CD14-positive monocyte (primary cell): ENCODE results near the gene SNX13. TPM values are rescaled to one million over a fixed set of nuclear protein-coding genes. Genes with fewer than 3 reads are reported as not detected.

Experiments used
- DNase-seq, 3 donors: peaks; one replicate each; pipeline ENCODE4 v3.0.0-alpha.2; 2011 to 2022
- H2AFZ ChIP-seq: 2 replicates; pipeline ENCODE4 v1.6.0; 2012; ENCODE audit warnings: mild to moderate bottlenecking, low read depth, low read length, inconsistent platforms; ENCODE audit not compliant: insufficient read depth, poor library complexity, severe bottlenecking
- H3K27ac ChIP-seq, 2 donors: 1 replicate in 1 of 2; 2 replicates in 1 of 2; pipeline ENCODE4 v1.5.1; 2012 to 2013; ENCODE audit warnings: low read length in 2 of 2, control low read depth in 1 of 2, inconsistent platforms in 1 of 2, low read depth in 1 of 2, mild to moderate bottlenecking in 1 of 2
- H3K27me3 ChIP-seq, 2 donors: one replicate each; pipeline versions ENCODE4 v1.6.0 to v1.6.1; 2011 to 2013; ENCODE audit warnings: low read length in 2 of 2; ENCODE audit not compliant: control insufficient read depth in 2 of 2, insufficient read depth in 2 of 2
- H3K36me3 ChIP-seq, 2 donors: replicated peaks in 1 of 2; 1 replicate in 1 of 2; 2 replicates in 1 of 2; pipeline versions ENCODE4 v1.5.1 to v1.6.1; 2012 to 2013; ENCODE audit warnings: low read length in 2 of 2, control low read depth in 1 of 2, inconsistent platforms in 1 of 2, mild to moderate bottlenecking in 1 of 2; ENCODE audit not compliant: insufficient read depth in 2 of 2, control insufficient read depth in 1 of 2
- H3K4me1 ChIP-seq, 2 donors: 1 replicate in 1 of 2; 2 replicates in 1 of 2; pipeline versions ENCODE4 v1.5.1 to v1.6.1; 2012 to 2013; ENCODE audit warnings: low read length in 2 of 2, control low read depth in 1 of 2, inconsistent platforms in 1 of 2, mild to moderate bottlenecking in 1 of 2, moderate library complexity in 1 of 2; ENCODE audit not compliant: insufficient read depth in 2 of 2, control insufficient read depth in 1 of 2
- H3K4me2 ChIP-seq: replicated peaks from 2 replicates; pipeline ENCODE3; 2012; ENCODE audit warnings: low read length, moderate library complexity, mild to moderate bottlenecking; ENCODE audit not compliant: poor library complexity, severe bottlenecking; ENCODE audit errors: extremely low read depth
- H3K4me3 ChIP-seq, 3 experiments: fragments of 200-600 bp in 1 of 3; sonication (generic) in 1 of 3; replicated peaks in 1 of 3; 1 replicate in 2 of 3; 2 replicates in 1 of 3; pipeline ENCODE4 v1.5.1; 2011 to 2013; ENCODE audit warnings: low read length in 3 of 3, mild to moderate bottlenecking in 3 of 3, control low read depth in 2 of 3, low read depth in 2 of 3, inconsistent platforms in 1 of 3, moderate library complexity in 1 of 3
- H3K79me2 ChIP-seq: 2 replicates; pipeline ENCODE4 v1.6.0; 2012; ENCODE audit warnings: mild to moderate bottlenecking, control low read depth, inconsistent platforms, low read length, moderate library complexity; ENCODE audit not compliant: insufficient read depth
- H3K9ac ChIP-seq: 2 replicates; pipeline ENCODE4 v1.6.0; 2017; ENCODE audit warnings: low read length, mild to moderate bottlenecking; ENCODE audit not compliant: insufficient read depth, poor library complexity, severe bottlenecking
- H3K9me3 ChIP-seq, 2 donors: replicated peaks in 1 of 2; 1 replicate in 1 of 2; 2 replicates in 1 of 2; pipeline versions ENCODE4 v1.5.1 to v1.6.1; 2012 to 2013; ENCODE audit warnings: low read length in 2 of 2, control low read depth in 1 of 2; ENCODE audit not compliant: control insufficient read depth in 1 of 2, insufficient read depth in 1 of 2
- H4K20me1 ChIP-seq: 2 replicates; pipeline ENCODE4 v1.6.0; 2012; ENCODE audit warnings: mild to moderate bottlenecking, low read length, control low read depth, moderate library complexity; ENCODE audit not compliant: insufficient read depth
- H3K27ac Mint-ChIP-seq, 7 donors: one replicate each; pipeline ENCODE4 v1.8.0; 2020; ENCODE audit warnings: mild to moderate bottlenecking in 7 of 7, mixed read lengths in 7 of 7, moderate library complexity in 6 of 7, inconsistent platforms in 2 of 7
- H3K27me3 Mint-ChIP-seq, 3 donors: one replicate each; pipeline ENCODE4 v1.8.0; 2021 to 2022; ENCODE audit warnings: low read depth in 3 of 3, mild to moderate bottlenecking in 3 of 3, mixed read lengths in 3 of 3, moderate library complexity in 3 of 3, inconsistent platforms in 1 of 3
- H3K36me3 Mint-ChIP-seq, 2 donors: one replicate each; pipeline ENCODE4 v1.8.0; 2020; ENCODE audit warnings: mixed read lengths in 2 of 2, inconsistent platforms in 1 of 2, mild to moderate bottlenecking in 1 of 2
- H3K4me1 Mint-ChIP-seq: one replicate; pipeline ENCODE4 v1.8.0; 2020; ENCODE audit warnings: mild to moderate bottlenecking, mixed read lengths
- H3K4me3 Mint-ChIP-seq, 2 donors: one replicate each; pipeline ENCODE4 v1.8.0; 2020; ENCODE audit warnings: mild to moderate bottlenecking in 2 of 2, mixed read lengths in 2 of 2, moderate library complexity in 1 of 2
- H3K9me3 Mint-ChIP-seq, 7 donors: one replicate each; pipeline ENCODE4 v1.8.0; 2020 to 2022; ENCODE audit warnings: mixed read lengths in 7 of 7, mild to moderate bottlenecking in 6 of 7, moderate library complexity in 6 of 7, inconsistent platforms in 2 of 7
- CTCF ChIP-seq: fragments of 200-600 bp; IDR thresholded peaks from one replicate; pipeline ENCODE4 v1.8.0; 2022; ENCODE audit warnings: antibody characterized with exemption, mild to moderate bottlenecking
- WGBS: methylation state at CpG from one replicate; pipeline ENCODE4 v1.1.5; 2013; ENCODE audit warnings: missing lambda C conversion rate; ENCODE audit not compliant: insufficient coverage; 5-methylcytosine and 5-hydroxymethylcytosine counted together
- intact Hi-C, 2 donors: fragments of 100-400 bp; cut with micrococcal nuclease; formaldehyde crosslinking; loops; one replicate each; pipeline versions ENCODE4 v1.15.0 to v1.15.1; 2023
- polyA plus RNA-seq, 3 donors: library from polyadenylated mRNA; depleted of rRNA in 1 of 3; unstranded in 2 of 3; stranded (reverse) in 1 of 3; fragments of 300-500 nt in 2 of 3; fragments of >200 nt in 1 of 3; fragmentation: Illumina TruSeq in 2 of 3; gene quantifications; 1 replicate in 2 of 3; 2 replicates in 1 of 3; pipeline ENCODE4 v1.2.3, GENCODE V29; 2012 to 2021

The SNX13 gene
- polyA plus RNA-seq, 3 donors, result 12.1 to 31.3 (median 17.4) TPM

- no peaks in the 10 kb centered on the region for H3K4me1 Mint-ChIP-seq
- Histone ChIP-seq H3K9me3 (peaks cover 0 to 9% of the 10 kb centered on the region in 2 donors), H3K4me2 (no peak overlapping the region), H3K36me3 (no peaks in the 10 kb centered on the region), H3K27me3 (no peaks in the 10 kb centered on the region), H3K4me3 (no peak overlapping the region), H3K79me2 (no peaks in the 10 kb centered on the region), H4K20me1 (no peaks in the 10 kb centered on the region), H3K4me1 (no peaks in the 10 kb centered on the region), H3K27ac (no peak overlapping the region), H3K9ac (no peak overlapping the region), H2AFZ (no peak overlapping the region)
- no peak for DNase-seq
- intact Hi-C loops, result no loop called here
- TF ChIP-seq CTCF, result no peak
- no peak overlapping the region for H3K27ac Mint-ChIP-seq
- H3K36me3 Mint-ChIP-seq, result no peaks in the 10 kb centered on the region
- H3K4me3 Mint-ChIP-seq, result no peak overlapping the region
- H3K27me3 Mint-ChIP-seq, result peaks cover 0 to 2% (median 0%) of the 10 kb centered on the region in 3 donors
- peaks cover 1 to 12% (median 7%) of the 10 kb centered on the region in 7 donors for H3K9me3 Mint-ChIP-seq
These were observed 194.7 kb downstream of the SNX13 start for GRCh38 chr7:17745610-17746009.

GRCh38 chr7:17743316-17743715 is 197.0 kb downstream of the SNX13 start:
- no peak overlapping the region for H3K9ac ChIP-seq
- H3K27me3 Mint-ChIP-seq, result peaks cover 0 to 2% (median 0%) of the 10 kb centered on the region in 3 donors
- H3K27me3 ChIP-seq, result no peaks in the 10 kb centered on the region
- peaks cover 3 to 12% (median 9%) of the 10 kb centered on the region in 7 donors for H3K9me3 Mint-ChIP-seq
- no peak overlapping the region for H3K4me3 ChIP-seq
- no peak overlapping the region for H2AFZ ChIP-seq
- peak overlapping the region in 1 of 7 donors; percentile 30 for H3K27ac Mint-ChIP-seq
- H3K4me2 ChIP-seq, result no peak overlapping the region
- H3K4me3 Mint-ChIP-seq, result no peak overlapping the region
- no peaks in the 10 kb centered on the region for H3K79me2 ChIP-seq
- TF ChIP-seq CTCF, result no peak
- H3K4me1 Mint-ChIP-seq, result no peaks in the 10 kb centered on the region
- no peaks in the 10 kb centered on the region for H3K36me3 Mint-ChIP-seq
- intact Hi-C loops, result no loop called here
- no peaks in the 10 kb centered on the region for H3K36me3 ChIP-seq
- H3K9me3 ChIP-seq, result peaks cover 0 to 9% of the 10 kb centered on the region in 2 donors
- no peak for DNase-seq
- no CpG with 5 or more reads among the region's 3 CpGs for WGBS
- no peak overlapping the region for H3K27ac ChIP-seq
- H4K20me1 ChIP-seq, result no peaks in the 10 kb centered on the region
- H3K4me1 ChIP-seq, result no peaks in the 10 kb centered on the region
